Activated T-cell treated with anti-CD3 and anti-CD28 coated beads, Interleukin-2, amount 50 U/mL, for 24 hours (primary cell): Measurements from ENCODE around the gene TALDO1.

ENCODE experiments used
- DNase-seq: peaks from one replicate; pipeline ENCODE4 v3.0.0-alpha.2; 2020
- H3K27ac Mint-ChIP-seq: 2 replicates; pipeline ENCODE4 v1.8.0; 2020; ENCODE audit warnings: mild to moderate bottlenecking, mixed read lengths
- H3K27me3 Mint-ChIP-seq: 2 replicates; pipeline ENCODE4 v1.8.0; 2020; ENCODE audit warnings: mixed read lengths
- H3K36me3 Mint-ChIP-seq: 2 replicates; pipeline ENCODE4 v1.8.0; 2020; ENCODE audit warnings: low read depth, mixed read lengths
- H3K4me1 Mint-ChIP-seq: 2 replicates; pipeline ENCODE4 v1.8.0; 2020; ENCODE audit warnings: low read depth, mixed read lengths
- H3K4me3 Mint-ChIP-seq: 2 replicates; pipeline ENCODE4 v1.8.0; 2020; ENCODE audit warnings: mild to moderate bottlenecking, moderate library complexity, mixed read lengths
- H3K9me3 Mint-ChIP-seq: 2 replicates; pipeline ENCODE4 v1.8.0; 2020; ENCODE audit warnings: mixed read lengths

Gene TALDO1

GRCh38 chr11:766106-766935 is 19.1 kb downstream of the TALDO1 start:
- Mint-ChIP-seq H3K27me3 (no peaks in the 10 kb centered on the region), H3K4me3 (no peak overlapping the region), H3K36me3 (peaks cover 90% of the 10 kb centered on the region), H3K27ac (peak overlapping the region; percentile 67), H3K4me1 (peaks cover 16% of the 10 kb centered on the region), H3K9me3 (no peaks in the 10 kb centered on the region)
- no peak for DNase-seq

GRCh38 chr11:766936-767210 is 19.6 kb downstream of the TALDO1 start:
- H3K27ac Mint-ChIP-seq: peak overlapping the region; percentile 69
- DNase-seq: no peak
- H3K9me3 Mint-ChIP-seq: no peaks in the 10 kb centered on the region
- no peaks in the 10 kb centered on the region for H3K27me3 Mint-ChIP-seq
- H3K4me1 Mint-ChIP-seq: peaks cover 16% of the 10 kb centered on the region
- H3K36me3 Mint-ChIP-seq: peaks cover 90% of the 10 kb centered on the region
- no peak overlapping the region for H3K4me3 Mint-ChIP-seq

GRCh38 chr11:767238-767637 is 20.0 kb downstream of the TALDO1 start:
- peaks cover 16% of the 10 kb centered on the region for H3K4me1 Mint-ChIP-seq
- peak overlapping the region; percentile 69 for H3K27ac Mint-ChIP-seq
- H3K27me3 Mint-ChIP-seq: no peaks in the 10 kb centered on the region
- H3K4me3 Mint-ChIP-seq: no peak overlapping the region
- no peaks in the 10 kb centered on the region for H3K9me3 Mint-ChIP-seq
- DNase-seq: no peak
- H3K36me3 Mint-ChIP-seq: peaks cover 87% of the 10 kb centered on the region

GRCh38 chr11:769887-770641 is 22.8 kb downstream of the TALDO1 start:
- no peak for DNase-seq
- H3K9me3 Mint-ChIP-seq: no peaks in the 10 kb centered on the region
- peaks cover 22% of the 10 kb centered on the region for H3K4me1 Mint-ChIP-seq
- H3K36me3 Mint-ChIP-seq: peaks cover 84% of the 10 kb centered on the region
- peak overlapping the region; percentile 6 for H3K27ac Mint-ChIP-seq
- no peak overlapping the region for H3K4me3 Mint-ChIP-seq
- no peaks in the 10 kb centered on the region for H3K27me3 Mint-ChIP-seq

GRCh38 chr11:770642-771616 is 23.7 kb downstream of the TALDO1 start:
- no peak for DNase-seq
- Mint-ChIP-seq H3K9me3 (no peaks in the 10 kb centered on the region), H3K4me1 (peaks cover 30% of the 10 kb centered on the region), H3K4me3 (no peak overlapping the region), H3K27ac (no peak overlapping the region), H3K27me3 (no peaks in the 10 kb centered on the region), H3K36me3 (peaks cover 81% of the 10 kb centered on the region)

GRCh38 chr11:771617-772204 is 24.4 kb downstream of the TALDO1 start:
- H3K9me3 Mint-ChIP-seq: no peaks in the 10 kb centered on the region
- H3K27ac Mint-ChIP-seq: no peak overlapping the region
- H3K4me3 Mint-ChIP-seq: no peak overlapping the region
- H3K4me1 Mint-ChIP-seq: peaks cover 30% of the 10 kb centered on the region
- H3K27me3 Mint-ChIP-seq: no peaks in the 10 kb centered on the region
- peaks cover 78% of the 10 kb centered on the region for H3K36me3 Mint-ChIP-seq
- DNase-seq: no peak

GRCh38 chr11:772429-773390 is 25.4 kb downstream of the TALDO1 start:
- H3K4me3 Mint-ChIP-seq: no peak overlapping the region
- H3K4me1 Mint-ChIP-seq: peaks cover 21% of the 10 kb centered on the region
- no peaks in the 10 kb centered on the region for H3K27me3 Mint-ChIP-seq
- no peak overlapping the region for H3K27ac Mint-ChIP-seq
- DNase-seq: no peak
- H3K9me3 Mint-ChIP-seq: no peaks in the 10 kb centered on the region
- H3K36me3 Mint-ChIP-seq: peaks cover 68% of the 10 kb centered on the region

- Mint-ChIP-seq H3K4me3 (no peak overlapping the region), H3K27ac (no peak overlapping the region), H3K4me1 (peaks cover 21% of the 10 kb centered on the region), H3K9me3 (no peaks in the 10 kb centered on the region), H3K27me3 (no peaks in the 10 kb centered on the region), H3K36me3 (peaks cover 64% of the 10 kb centered on the region)
- no peak for DNase-seq
Observed at GRCh38 chr11:773425-773824, 26.2 kb downstream of the TALDO1 start.

- Mint-ChIP-seq H3K27ac (no peak overlapping the region), H3K4me3 (no peak overlapping the region), H3K4me1 (peaks cover 21% of the 10 kb centered on the region), H3K9me3 (no peaks in the 10 kb centered on the region), H3K36me3 (peaks cover 68% of the 10 kb centered on the region), H3K27me3 (no peaks in the 10 kb centered on the region)
- no peak for DNase-seq
Observed at GRCh38 chr11:773830-774229, 26.6 kb downstream of the TALDO1 start.

- H3K27ac Mint-ChIP-seq: peak overlapping the region; percentile 71
Observed at GRCh38 chr11:774873-775592, 27.8 kb downstream of the TALDO1 start.

GRCh38 chr11:776263-776560 is 28.9 kb downstream of the TALDO1 start:
- peak overlapping the region; percentile 91 for H3K4me3 Mint-ChIP-seq
- H3K4me1 Mint-ChIP-seq: peaks cover 34% of the 10 kb centered on the region
- no peaks in the 10 kb centered on the region for H3K27me3 Mint-ChIP-seq
- peak overlapping the region; percentile 91 for H3K27ac Mint-ChIP-seq
- peaks cover 63% of the 10 kb centered on the region for H3K36me3 Mint-ChIP-seq
- no peak for DNase-seq
- H3K9me3 Mint-ChIP-seq: no peaks in the 10 kb centered on the region

More at GRCh38 chr11:774873-775592, 27.8 kb downstream of the TALDO1 start:
- Mint-ChIP-seq H3K4me1 (peaks cover 28% of the 10 kb centered on the region), H3K9me3 (no peaks in the 10 kb centered on the region), H3K36me3 (peaks cover 67% of the 10 kb centered on the region), H3K27me3 (no peaks in the 10 kb centered on the region), H3K4me3 (peak overlapping the region; percentile 91)
- no peak for DNase-seq

- peak overlapping the region; percentile 91 for H3K4me3 Mint-ChIP-seq
- peaks cover 61% of the 10 kb centered on the region for H3K36me3 Mint-ChIP-seq
- no peak for DNase-seq
- no peaks in the 10 kb centered on the region for H3K9me3 Mint-ChIP-seq
- H3K4me1 Mint-ChIP-seq: peaks cover 34% of the 10 kb centered on the region
- H3K27me3 Mint-ChIP-seq: no peaks in the 10 kb centered on the region
- H3K27ac Mint-ChIP-seq: peak overlapping the region; percentile 91
Observed at GRCh38 chr11:776561-777287, 29.5 kb downstream of the TALDO1 start.
